22Rv1 (cell line): ENCODE measurements around the gene CRAT.

Experiments
- H3K27ac ChIP-seq: fragments of 450-650 bp; 2 replicates; pipeline ENCODE4 v1.5.1; 2017
- ZFX ChIP-seq: fragments of 450-650 bp; IDR thresholded peaks from 2 replicates; pipeline ENCODE4 v1.6.1; 2017; ENCODE audit warnings: antibody characterized with exemption, borderline replicate concordance
- TF ChIP-seq, protein P1 (sequence below): fragments of 450-650 bp; IDR thresholded peaks from 2 replicates; pipeline ENCODE4 v1.5.1; 2017; ENCODE audit warnings: mild to moderate bottlenecking

Gene CRAT

DNA sequence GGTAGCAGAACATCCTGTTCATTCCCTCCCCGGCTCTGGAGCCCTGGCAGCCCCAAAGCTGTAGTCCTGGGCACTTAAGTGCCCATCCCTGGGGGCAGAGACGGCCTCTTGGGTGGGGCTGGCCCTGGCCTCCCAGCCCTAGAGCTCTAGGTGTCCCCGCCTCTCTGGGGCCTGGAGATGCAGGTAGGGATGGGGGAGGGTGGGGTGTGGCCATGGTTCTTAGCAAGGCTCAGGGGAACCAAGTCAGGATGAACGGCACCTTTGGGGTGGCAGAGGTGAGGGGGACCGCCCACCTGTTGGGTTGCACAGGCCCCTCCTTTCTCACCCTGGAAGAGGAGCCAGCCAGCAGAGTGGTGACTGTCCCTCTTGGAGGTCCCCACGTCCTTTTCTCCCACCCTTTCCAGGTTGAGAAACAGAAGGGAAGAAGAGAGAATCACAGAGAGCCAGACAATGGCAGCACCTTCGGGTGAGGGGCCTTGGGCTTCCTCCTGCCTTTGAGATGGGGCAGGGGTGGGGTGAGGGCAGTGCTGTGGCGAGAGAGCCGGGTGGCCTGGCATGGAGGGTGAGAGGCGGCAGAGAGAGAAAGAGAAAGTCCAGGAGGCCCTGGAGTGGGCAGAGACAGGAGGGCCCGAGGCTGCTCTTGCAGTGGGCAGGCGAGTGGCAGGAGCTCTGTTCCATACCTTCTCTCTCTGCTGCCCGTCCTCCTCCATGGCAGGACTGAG, 2.3 kb downstream of the CRAT start:
- peak overlapping the region; percentile 93 for H3K27ac ChIP-seq
- TF ChIP-seq ZFX: no peak
- TF ChIP-seq, protein P1, sequence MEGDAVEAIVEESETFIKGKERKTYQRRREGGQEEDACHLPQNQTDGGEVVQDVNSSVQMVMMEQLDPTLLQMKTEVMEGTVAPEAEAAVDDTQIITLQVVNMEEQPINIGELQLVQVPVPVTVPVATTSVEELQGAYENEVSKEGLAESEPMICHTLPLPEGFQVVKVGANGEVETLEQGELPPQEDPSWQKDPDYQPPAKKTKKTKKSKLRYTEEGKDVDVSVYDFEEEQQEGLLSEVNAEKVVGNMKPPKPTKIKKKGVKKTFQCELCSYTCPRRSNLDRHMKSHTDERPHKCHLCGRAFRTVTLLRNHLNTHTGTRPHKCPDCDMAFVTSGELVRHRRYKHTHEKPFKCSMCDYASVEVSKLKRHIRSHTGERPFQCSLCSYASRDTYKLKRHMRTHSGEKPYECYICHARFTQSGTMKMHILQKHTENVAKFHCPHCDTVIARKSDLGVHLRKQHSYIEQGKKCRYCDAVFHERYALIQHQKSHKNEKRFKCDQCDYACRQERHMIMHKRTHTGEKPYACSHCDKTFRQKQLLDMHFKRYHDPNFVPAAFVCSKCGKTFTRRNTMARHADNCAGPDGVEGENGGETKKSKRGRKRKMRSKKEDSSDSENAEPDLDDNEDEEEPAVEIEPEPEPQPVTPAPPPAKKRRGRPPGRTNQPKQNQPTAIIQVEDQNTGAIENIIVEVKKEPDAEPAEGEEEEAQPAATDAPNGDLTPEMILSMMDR: no peak

DNA sequence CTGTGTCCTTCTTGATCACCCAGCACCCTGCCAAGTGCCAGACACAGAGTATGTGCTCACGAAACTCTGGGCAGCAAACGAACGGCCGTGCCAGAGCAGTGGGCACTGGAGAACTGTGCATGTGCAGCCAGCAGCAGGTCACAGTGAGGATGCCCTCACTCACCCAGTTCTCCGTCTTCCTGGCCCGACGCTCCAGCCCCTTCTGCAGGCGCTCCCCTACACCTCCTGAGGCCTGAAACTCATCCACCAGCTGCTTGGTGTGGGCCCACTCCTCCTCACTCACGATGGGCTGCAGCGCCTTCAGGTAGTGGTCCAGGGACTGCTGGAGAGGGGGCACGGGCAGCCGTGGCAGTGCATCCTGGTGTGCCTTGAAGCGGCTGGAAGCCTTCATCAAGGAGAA, 2.9 kb downstream of the CRAT start:
- TF ChIP-seq, protein P1: no peak
- TF ChIP-seq ZFX: no peak
- H3K27ac ChIP-seq: no peak overlapping the region

- TF ChIP-seq ZFX: no peak
- TF ChIP-seq, protein P1: no peak
- H3K27ac ChIP-seq: no peak overlapping the region
Measured at GRCh38 chr9:129105857-129106694, 4.5 kb downstream of the CRAT start.

GRCh38 chr9:129104051-129104450, 6.5 kb downstream of the CRAT start:
- no peak overlapping the region for H3K27ac ChIP-seq
- TF ChIP-seq, protein P1: no peak
- TF ChIP-seq ZFX: no peak

GRCh38 chr9:129103595-129103965, 7.0 kb downstream of the CRAT start:
- H3K27ac ChIP-seq: no peak overlapping the region

DNA sequence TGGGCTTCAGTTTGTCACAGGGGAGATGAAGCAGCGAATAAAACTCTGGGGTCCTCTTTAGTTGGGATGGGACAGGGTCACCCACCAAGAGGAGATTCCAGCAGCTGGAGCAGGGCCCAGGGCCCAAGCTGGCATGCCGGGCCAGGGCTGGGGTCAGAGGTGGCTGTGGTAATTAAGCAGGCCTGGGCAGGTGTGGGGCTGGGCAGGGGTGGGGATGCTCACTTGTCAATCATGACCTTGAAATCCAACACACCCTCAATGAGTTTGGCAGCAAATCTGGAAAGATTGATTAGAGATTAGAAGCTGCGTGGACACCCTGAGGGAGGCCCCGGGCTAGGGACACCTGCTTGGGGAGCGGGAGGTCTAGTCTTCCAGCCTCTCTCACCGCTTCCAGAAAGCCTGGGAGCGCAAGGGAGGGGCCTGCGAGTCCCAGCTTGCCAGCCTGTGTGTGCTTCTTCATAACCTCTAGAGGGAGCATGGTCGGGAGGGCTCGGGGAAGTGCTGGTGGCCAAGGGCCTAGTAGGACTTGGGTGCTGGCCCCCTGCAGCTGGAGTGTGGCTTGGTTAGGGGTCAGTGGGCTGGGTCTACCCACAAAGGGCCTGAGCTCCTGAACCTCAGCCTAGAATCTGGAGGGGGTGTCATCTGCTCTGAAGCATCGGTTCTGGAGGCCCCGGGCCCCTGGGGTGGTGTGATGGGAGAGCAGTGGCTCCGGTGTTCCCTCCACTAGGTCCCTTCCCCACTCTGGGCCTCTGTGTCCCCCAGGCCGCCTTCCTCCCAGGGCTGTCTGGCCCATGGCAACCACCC, 7.6 kb downstream of the CRAT start:
- H3K27ac ChIP-seq: no peak overlapping the region
- TF ChIP-seq, protein P1: peak; percentile 47
- no peak for TF ChIP-seq ZFX

More at GRCh38 chr9:129103595-129103965, 7.0 kb downstream of the CRAT start:
- TF ChIP-seq ZFX: no peak
- TF ChIP-seq, protein P1: no peak
